ENCODE results near the gene GJB3. TPM values are rescaled to one million over a fixed set of nuclear protein-coding genes. Genes with fewer than 3 reads are reported as not detected.
A peak's percentile ranks its signal among the peaks of the same experiment; 100 is the strongest.

The GJB3 gene
- total and polyA plus RNA-seq, 2 of the 13 experiments (the other 11 are each of a cell fraction or from before 2014, with no cell fraction given): not detected

DNA sequence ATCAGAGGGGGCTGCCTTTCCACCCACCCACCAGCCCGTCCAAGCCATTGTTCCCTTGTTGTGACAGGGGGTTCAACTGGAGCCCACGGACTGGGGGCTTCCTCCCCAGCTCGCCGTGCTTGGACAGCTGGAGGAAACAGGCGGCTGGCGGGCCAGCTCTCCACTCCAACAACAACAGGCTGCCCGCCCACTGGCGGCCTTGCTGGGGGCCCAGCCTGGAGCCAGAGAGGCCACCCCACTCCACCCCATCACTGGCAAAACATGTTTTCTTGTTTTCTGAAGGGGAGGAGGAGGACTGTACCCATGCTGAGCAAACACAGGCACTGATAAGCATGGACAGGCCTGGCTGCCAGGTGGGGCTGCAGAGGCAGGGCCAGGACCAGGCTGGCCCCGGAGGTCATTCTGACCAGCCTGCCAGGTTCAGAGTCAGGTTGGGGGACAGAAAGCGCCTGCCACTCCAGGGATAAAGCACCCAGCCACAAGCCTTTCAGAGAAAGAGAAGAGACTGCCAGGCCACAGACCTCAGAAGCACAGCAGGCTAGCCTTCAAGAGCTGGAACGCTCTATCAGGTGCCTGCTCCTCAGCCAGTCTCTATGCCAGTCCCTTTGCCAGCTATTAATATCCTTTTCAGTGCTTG lies 44.6 kb downstream of the GJB3 start (continued):
- TF ChIP-seq ZFX (CRISPR knock-in tag; IDR thresholded peaks at IDR 0.05; ENCODE audit: low read depth) (peak; percentile 72), ZNF333 (CRISPR knock-in tag; IDR thresholded peaks at IDR 0.05; ENCODE audit: borderline replicate concordance) (no peak), ONECUT2 (CRISPR knock-in tag; IDR thresholded peaks at IDR 0.05) (no peak), IRX3 (CRISPR knock-in tag; IDR thresholded peaks at IDR 0.05; ENCODE audit: borderline replicate concordance, low read depth) (no peak), TGIF2 (CRISPR knock-in tag; IDR thresholded peaks at IDR 0.05) (no peak), ZNF17 (CRISPR knock-in tag; IDR thresholded peaks at IDR 0.05) (no peak), ZFP62 (CRISPR knock-in tag; IDR thresholded peaks at IDR 0.05) (no peak), MLLT10 (CRISPR knock-in tag; IDR thresholded peaks at IDR 0.05) (no peak), DZIP1 (CRISPR knock-in tag; IDR thresholded peaks at IDR 0.05) (no peak), HOXD1 (CRISPR knock-in tag; IDR thresholded peaks at IDR 0.05) (no peak), ZBTB33 (CRISPR knock-in tag; IDR thresholded peaks at IDR 0.05) (no peak), ZNF772 (CRISPR knock-in tag; IDR thresholded peaks at IDR 0.05) (peak; percentile 71; the same call in 1 of the 2 replicates), TBX2 (CRISPR knock-in tag; IDR thresholded peaks at IDR 0.05; ENCODE audit: borderline replicate concordance) (peak; percentile 84; the same call in 1 of the 2 replicates), THAP8 (CRISPR knock-in tag; IDR thresholded peaks at IDR 0.05; ENCODE audit: borderline replicate concordance) (no peak), WIZ (CRISPR knock-in tag; IDR thresholded peaks at IDR 0.05) (peak; percentile 48; the same call in 1 of the 2 replicates), SPEN (CRISPR knock-in tag; IDR thresholded peaks at IDR 0.05; ENCODE audit: low read depth) (peak; percentile 45; the same call in 1 of the 2 replicates), ZBTB1 (CRISPR knock-in tag; IDR thresholded peaks at IDR 0.05; ENCODE audit: borderline replicate concordance) (no peak), MAFG (CRISPR knock-in tag; IDR thresholded peaks at IDR 0.05) (no peak), RFX5 (IDR thresholded peaks at IDR 0.05; ENCODE audit: low read depth, low read length) (no peak), ZNF160 (CRISPR knock-in tag; IDR thresholded peaks at IDR 0.05) (no peak)
- TF ChIP-seq, protein P1, sequence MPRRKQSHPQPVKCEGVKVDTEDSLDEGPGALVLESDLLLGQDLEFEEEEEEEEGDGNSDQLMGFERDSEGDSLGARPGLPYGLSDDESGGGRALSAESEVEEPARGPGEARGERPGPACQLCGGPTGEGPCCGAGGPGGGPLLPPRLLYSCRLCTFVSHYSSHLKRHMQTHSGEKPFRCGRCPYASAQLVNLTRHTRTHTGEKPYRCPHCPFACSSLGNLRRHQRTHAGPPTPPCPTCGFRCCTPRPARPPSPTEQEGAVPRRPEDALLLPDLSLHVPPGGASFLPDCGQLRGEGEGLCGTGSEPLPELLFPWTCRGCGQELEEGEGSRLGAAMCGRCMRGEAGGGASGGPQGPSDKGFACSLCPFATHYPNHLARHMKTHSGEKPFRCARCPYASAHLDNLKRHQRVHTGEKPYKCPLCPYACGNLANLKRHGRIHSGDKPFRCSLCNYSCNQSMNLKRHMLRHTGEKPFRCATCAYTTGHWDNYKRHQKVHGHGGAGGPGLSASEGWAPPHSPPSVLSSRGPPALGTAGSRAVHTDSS (CRISPR knock-in tag; conservative IDR thresholded peaks at IDR 0.05): no peak
- TF ChIP-seq, protein P2, sequence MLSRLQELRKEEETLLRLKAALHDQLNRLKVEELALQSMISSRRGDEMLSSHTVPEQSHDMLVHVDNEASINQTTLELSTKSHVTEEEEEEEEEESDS (CRISPR knock-in tag; IDR thresholded peaks at IDR 0.05; ENCODE audit: borderline replicate concordance): no peak
- TF ChIP-seq, protein P3, sequence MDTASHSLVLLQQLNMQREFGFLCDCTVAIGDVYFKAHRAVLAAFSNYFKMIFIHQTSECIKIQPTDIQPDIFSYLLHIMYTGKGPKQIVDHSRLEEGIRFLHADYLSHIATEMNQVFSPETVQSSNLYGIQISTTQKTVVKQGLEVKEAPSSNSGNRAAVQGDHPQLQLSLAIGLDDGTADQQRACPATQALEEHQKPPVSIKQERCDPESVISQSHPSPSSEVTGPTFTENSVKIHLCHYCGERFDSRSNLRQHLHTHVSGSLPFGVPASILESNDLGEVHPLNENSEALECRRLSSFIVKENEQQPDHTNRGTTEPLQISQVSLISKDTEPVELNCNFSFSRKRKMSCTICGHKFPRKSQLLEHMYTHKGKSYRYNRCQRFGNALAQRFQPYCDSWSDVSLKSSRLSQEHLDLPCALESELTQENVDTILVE (CRISPR knock-in tag; IDR thresholded peaks at IDR 0.05): no peak
